GM19351 (cell line): ENCODE results near the gene BMP3.

ENCODE experiments used
- ATAC-seq: cut with Tn5 transposase; IDR thresholded peaks from one replicate; pipeline ENCODE4 v1.9.1; 2021; ENCODE audit warnings: mild to moderate bottlenecking, moderate library complexity; ENCODE audit not compliant: unreplicated experiment

The BMP3 gene

GRCh38 chr4:81040012-81040659 is 9.6 kb downstream of the BMP3 start:
- ATAC-seq, result peak; percentile 67

- no peak for ATAC-seq
Measured at GRCh38 chr4:81042578-81043365, 12.3 kb downstream of the BMP3 start.

GRCh38 chr4:81049330-81049729 is 18.8 kb downstream of the BMP3 start:
- no peak for ATAC-seq

- ATAC-seq, result no peak
Measured at GRCh38 chr4:81049907-81050306, 19.4 kb downstream of the BMP3 start.

GRCh38 chr4:81052119-81053068 is 21.9 kb downstream of the BMP3 start:
- peak; percentile 99 for ATAC-seq

GRCh38 chr4:81058621-81059020 is 28.1 kb downstream of the BMP3 start:
- ATAC-seq, result no peak

- ATAC-seq, result no peak
Measured at GRCh38 chr4:81060587-81061343, 30.3 kb downstream of the BMP3 start.

GRCh38 chr4:81061344-81061730 is 30.8 kb downstream of the BMP3 start:
- no peak for ATAC-seq

- no peak for ATAC-seq
Measured at GRCh38 chr4:81062001-81062400, 31.5 kb downstream of the BMP3 start.

GRCh38 chr4:81065446-81065845 is 34.9 kb downstream of the BMP3 start:
- ATAC-seq, result no peak

GRCh38 chr4:81069706-81070331 is 39.3 kb downstream of the BMP3 start:
- ATAC-seq, result peak; percentile 97

- ATAC-seq, result no peak
Measured at GRCh38 chr4:81071013-81071412, 40.5 kb downstream of the BMP3 start.

- ATAC-seq, result no peak
Measured at GRCh38 chr4:81081156-81081555, 50.6 kb downstream of the BMP3 start.

GRCh38 chr4:81084029-81084428 is 53.5 kb downstream of the BMP3 start:
- ATAC-seq, result no peak

- no peak for ATAC-seq
Measured at GRCh38 chr4:81084634-81085033, 54.1 kb downstream of the BMP3 start.

- no peak for ATAC-seq
Measured at GRCh38 chr4:81085291-81085690, 54.8 kb downstream of the BMP3 start.

- no peak for ATAC-seq
Measured at GRCh38 chr4:81085979-81086378, 55.5 kb downstream of the BMP3 start.

- no peak for ATAC-seq
Measured at GRCh38 chr4:81093720-81094401, 63.4 kb downstream of the BMP3 start.

- no peak for ATAC-seq
Measured at GRCh38 chr4:81095389-81095788, 64.9 kb downstream of the BMP3 start.

- ATAC-seq, result no peak
Measured at GRCh38 chr4:81096566-81096965, 66.1 kb downstream of the BMP3 start.
